ENCODE results near the gene LSM7. TPM values are rescaled to one million over a fixed set of nuclear protein-coding genes. Genes with fewer than 3 reads are reported as not detected.

The LSM7 gene
- total and polyA plus RNA-seq, 8 donors: 59.3 to 104 (median 96.0) TPM

DNA sequence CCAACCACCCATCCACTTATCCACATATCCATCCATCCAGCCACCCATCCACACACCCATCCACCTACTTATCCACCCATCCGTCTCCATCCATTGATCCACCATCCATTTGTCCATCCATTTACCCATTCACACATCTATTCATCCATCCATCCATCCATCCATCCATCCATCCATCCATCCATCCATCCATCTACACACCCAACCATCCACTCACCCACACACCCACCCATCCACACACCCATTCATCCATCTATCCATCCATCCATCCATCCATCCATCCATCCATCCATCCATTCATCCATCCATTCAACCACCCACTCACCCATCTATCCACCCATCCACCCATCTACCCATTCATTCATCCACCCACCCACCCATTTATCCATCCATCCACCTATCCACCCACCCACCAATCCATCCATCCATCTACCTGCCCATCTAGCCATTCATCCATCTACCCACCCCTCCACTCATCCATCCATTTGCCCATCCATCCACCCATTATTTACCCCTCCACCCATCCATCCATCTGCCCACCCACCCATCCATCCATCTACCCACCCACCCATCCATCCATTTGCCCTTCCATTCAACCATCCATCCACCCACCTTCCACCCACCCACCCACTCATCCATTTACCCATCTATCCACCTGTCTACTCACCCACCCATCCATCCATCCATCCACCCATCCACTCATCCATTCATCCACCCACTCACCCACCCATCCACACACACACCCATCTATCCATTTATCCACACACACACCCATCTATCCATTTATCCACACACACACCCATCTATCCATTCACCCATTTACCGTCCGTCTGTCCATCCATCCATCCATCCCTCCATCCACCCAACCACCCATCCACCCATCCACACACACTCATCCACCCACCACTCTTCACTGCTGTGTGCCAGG is 29.2 kb upstream of the LSM7 start:
- DNase-seq: no peak
- Histone ChIP-seq H3K9me3 (no peaks in the 10 kb centered on the region), H3K4me1 (no peaks in the 10 kb centered on the region), H3K27me3 (peaks cover 16 to 35% of the 10 kb centered on the region in 2 donors), H3K36me3 (peaks cover 0 to 20% of the 10 kb centered on the region in 2 donors), H3K27ac (no peak overlapping the region), H3K4me3 (no peak overlapping the region)
- TF ChIP-seq CTCF (IDR thresholded peaks at IDR 0.05): no peak
- intact Hi-C loops (cut with DNase I): no loop called here
- no peak for ATAC-seq

GRCh38 chr19:2356036-2356646 is 27.8 kb upstream of the LSM7 start:
- Histone ChIP-seq H3K4me3 (no peak overlapping the region), H3K4me1 (no peaks in the 10 kb centered on the region), H3K9me3 (no peaks in the 10 kb centered on the region), H3K27ac (no peak overlapping the region), H3K36me3 (peaks cover 0 to 27% of the 10 kb centered on the region in 2 donors), H3K27me3 (peaks cover 16 to 21% of the 10 kb centered on the region in 2 donors)
- ATAC-seq (no peak), DNase-seq (no peak)
- TF ChIP-seq CTCF (IDR thresholded peaks at IDR 0.05): no peak
- intact Hi-C loops (cut with DNase I): no loop called here

DNA sequence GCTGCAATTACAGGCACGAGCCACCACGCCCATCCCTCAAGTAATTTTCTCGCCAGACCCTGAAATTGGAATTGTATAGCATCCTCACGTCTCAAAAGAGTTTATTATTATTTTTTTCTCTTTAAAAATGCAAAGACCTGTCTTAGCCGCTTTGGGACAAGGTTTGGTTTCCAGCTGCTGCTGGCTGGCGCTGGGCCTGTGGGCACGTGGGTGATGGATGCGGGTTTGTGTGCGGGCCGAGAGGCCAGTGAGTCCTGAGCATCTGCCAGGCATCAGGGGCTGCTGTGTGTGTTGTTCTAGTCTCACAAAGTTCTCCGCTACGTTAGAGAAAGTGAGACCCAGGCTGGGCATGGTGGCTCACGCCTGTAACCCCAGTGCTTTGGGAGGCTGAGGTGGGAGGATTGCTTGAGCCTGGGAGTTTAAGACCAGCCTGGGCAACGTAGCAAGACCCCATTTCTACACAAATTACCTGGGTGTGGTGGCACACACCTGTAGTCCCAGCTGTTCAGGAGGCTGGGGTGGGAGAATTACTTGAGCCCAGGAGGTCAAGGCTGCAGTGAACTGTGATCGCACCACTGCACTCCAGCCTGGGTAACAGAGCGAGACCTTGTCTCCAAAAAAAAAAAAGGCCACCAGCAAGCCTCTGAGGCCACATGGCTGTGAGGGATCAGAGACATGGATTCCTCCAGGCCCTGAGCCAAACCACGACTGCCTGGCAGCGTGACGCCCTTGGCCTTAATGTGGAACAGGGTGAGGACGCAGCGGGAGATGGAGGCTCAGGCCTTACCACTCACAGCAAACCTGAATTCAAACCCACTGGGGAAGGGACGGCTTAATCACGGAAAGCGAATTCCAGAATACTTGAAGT is 27.0 kb upstream of the LSM7 start:
- no peak for TF ChIP-seq CTCF (IDR thresholded peaks at IDR 0.05)
- Histone ChIP-seq H3K27ac (no peak overlapping the region), H3K27me3 (peaks cover 11 to 15% of the 10 kb centered on the region in 2 donors), H3K4me1 (no peaks in the 10 kb centered on the region), H3K36me3 (peaks cover 0 to 35% of the 10 kb centered on the region in 2 donors), H3K9me3 (no peaks in the 10 kb centered on the region), H3K4me3 (no peak overlapping the region)
- no peak for ATAC-seq
- intact Hi-C loops (cut with DNase I): no loop called here
- no peak for DNase-seq

DNA sequence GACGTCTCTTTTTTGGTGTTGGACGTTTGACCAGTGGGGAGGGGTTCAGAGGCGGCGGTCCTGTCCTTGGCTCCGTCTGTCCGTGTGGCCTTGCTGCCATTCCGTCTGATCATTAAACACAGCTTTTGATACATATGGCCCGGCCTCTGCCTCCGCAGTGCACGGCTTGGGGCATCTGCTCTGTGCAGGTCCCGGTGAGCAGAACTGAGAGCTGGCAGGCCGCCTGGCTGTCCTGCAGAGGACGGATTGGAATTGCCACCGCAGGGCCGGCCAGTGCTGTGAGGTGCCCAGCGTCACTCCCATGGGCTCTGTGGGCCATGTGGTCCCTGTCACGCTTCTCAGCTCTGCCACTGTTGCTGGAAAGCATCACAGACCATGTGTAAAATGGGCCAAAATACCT is 26.3 kb upstream of the LSM7 start:
- Histone ChIP-seq H3K4me3 (no peak overlapping the region), H3K9me3 (no peaks in the 10 kb centered on the region), H3K4me1 (no peaks in the 10 kb centered on the region), H3K27ac (no peak overlapping the region), H3K27me3 (peaks cover 4 to 8% of the 10 kb centered on the region in 2 donors), H3K36me3 (peaks cover 0 to 36% of the 10 kb centered on the region in 2 donors)
- TF ChIP-seq CTCF (IDR thresholded peaks at IDR 0.05): no peak
- no peak for DNase-seq
- no peak for ATAC-seq
- intact Hi-C loops (cut with DNase I): no loop called here

Data from left lung (tissue), 10 donors.